HEK293T (cell line): Measurements from ENCODE around the gene CYP3A4.

ENCODE experiments used
- ARNT ChIP-seq: fragments of 450-650 bp; IDR thresholded peaks from 2 replicates; pipeline ENCODE4 v1.6.1; 2017; ENCODE audit warnings: mild to moderate bottlenecking
- BHLHE40 ChIP-seq: fragments of 450-650 bp; IDR thresholded peaks from 2 replicates; pipeline ENCODE4 v1.6.1; 2016; ENCODE audit warnings: mild to moderate bottlenecking, moderate library complexity, borderline replicate concordance
- FOXK2 ChIP-seq: fragments of 450-650 bp; IDR thresholded peaks from 2 replicates; pipeline ENCODE4 v1.6.1; 2016; ENCODE audit warnings: mild to moderate bottlenecking
- HDGF ChIP-seq: fragments of 450-650 bp; IDR thresholded peaks from 2 replicates; pipeline ENCODE4 v1.6.1; 2017; ENCODE audit warnings: antibody characterized with exemption, borderline replicate concordance
- SP1 ChIP-seq: fragments of 450-650 bp; IDR thresholded peaks from 2 replicates; pipeline ENCODE4 v1.6.1; 2017
- SUZ12 ChIP-seq: fragments of 450-650 bp; IDR thresholded peaks from 2 replicates; pipeline ENCODE4 v1.6.1; 2016; ENCODE audit warnings: mild to moderate bottlenecking
- ZNF384 ChIP-seq: fragments of 450-650 bp; IDR thresholded peaks from 2 replicates; pipeline ENCODE4 v1.6.1; 2016

GRCh38 chr7:99728615-99729014 lies 55.4 kb downstream of the CYP3A4 start:
- TF ChIP-seq FOXK2: no peak
- TF ChIP-seq SP1: no peak
- TF ChIP-seq SUZ12: no peak
- no peak for TF ChIP-seq BHLHE40
- no peak for TF ChIP-seq HDGF
- no peak for TF ChIP-seq ZNF384
- TF ChIP-seq ARNT: no peak
